Measurements from ENCODE around the gene MAML3.

Gene MAML3

GRCh38 chr4:140109737-140110136 is 44.2 kb downstream of the MAML3 start:
- Histone ChIP-seq H3K4me1 (ENCODE audit: control insufficient read depth in 1 of 2, insufficient read depth in 2 of 2, low read length in 2 of 2) (no peaks in the 10 kb centered on the region), H3K36me3 (ENCODE audit: control insufficient read depth in 1 of 2, insufficient read depth in 2 of 2, low read length in 2 of 2) (no peaks in the 10 kb centered on the region), H3K27me3 (ENCODE audit: low read depth, low read length) (no peaks in the 10 kb centered on the region), H3K27ac (ENCODE audit: low read length) (no peak overlapping the region), H3K9me3 (ENCODE audit: control insufficient read depth in 1 of 2, low read length in 2 of 2) (no peaks in the 10 kb centered on the region), H3K4me3 (ENCODE audit: low read depth in 1 of 2, low read length in 2 of 2) (no peak overlapping the region)

DNA sequence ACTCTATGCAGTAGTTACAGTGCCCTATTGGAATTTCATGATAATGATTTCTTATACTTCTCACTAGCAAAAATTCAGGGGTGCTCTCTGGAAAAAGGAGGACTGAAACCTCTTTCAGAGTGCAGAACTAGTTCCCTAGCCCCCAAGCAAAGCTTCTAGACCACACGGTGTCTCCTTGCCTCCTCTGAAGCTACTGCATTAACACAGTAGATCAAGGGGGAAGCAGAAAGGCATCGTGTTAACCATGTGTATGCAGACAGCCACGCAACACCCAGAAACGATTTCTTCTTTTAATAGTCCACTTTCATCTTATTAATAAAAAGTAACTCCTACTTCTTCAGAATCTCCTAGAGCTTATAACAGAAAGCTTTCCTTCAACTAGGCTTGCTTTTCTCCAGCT is 44.7 kb downstream of the MAML3 start:
- Histone ChIP-seq H3K9me3 (ENCODE audit: control insufficient read depth in 1 of 2, low read length in 2 of 2) (no peaks in the 10 kb centered on the region), H3K36me3 (ENCODE audit: control insufficient read depth in 1 of 2, insufficient read depth in 2 of 2, low read length in 2 of 2) (no peaks in the 10 kb centered on the region), H3K27ac (ENCODE audit: low read length) (no peak overlapping the region), H3K4me3 (ENCODE audit: low read depth in 1 of 2, low read length in 2 of 2) (no peak overlapping the region), H3K4me1 (ENCODE audit: control insufficient read depth in 1 of 2, insufficient read depth in 2 of 2, low read length in 2 of 2) (no peaks in the 10 kb centered on the region), H3K27me3 (ENCODE audit: low read depth, low read length) (no peaks in the 10 kb centered on the region)

DNA sequence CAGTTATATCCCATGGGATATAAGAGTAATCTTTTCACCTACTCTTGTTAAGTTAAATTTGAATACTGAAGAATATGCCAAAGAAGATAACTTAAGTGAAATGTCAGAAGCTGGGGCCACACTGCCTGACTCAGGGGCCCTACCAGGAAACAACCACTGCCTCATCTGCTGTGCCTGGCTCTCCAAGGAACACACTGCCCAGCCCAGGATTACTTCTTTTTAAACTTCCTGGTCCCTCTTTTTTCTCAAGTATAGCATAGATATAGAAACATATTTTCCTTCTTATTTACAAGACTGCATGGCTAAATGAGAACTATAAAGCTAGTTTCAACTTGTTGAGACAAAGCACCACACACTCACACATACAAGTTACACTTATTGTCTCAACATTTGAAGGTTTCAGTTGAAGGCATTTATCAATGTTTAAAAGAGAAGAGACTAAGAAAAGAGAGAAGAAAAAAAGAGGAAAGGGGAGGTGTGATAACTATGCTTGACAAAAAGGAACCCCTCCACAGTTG is 45.2 kb downstream of the MAML3 start:
- Histone ChIP-seq H3K4me1 (ENCODE audit: control insufficient read depth in 1 of 2, insufficient read depth in 2 of 2, low read length in 2 of 2) (no peaks in the 10 kb centered on the region), H3K4me3 (ENCODE audit: low read depth in 1 of 2, low read length in 2 of 2) (no peak overlapping the region), H3K27me3 (ENCODE audit: low read depth, low read length) (no peaks in the 10 kb centered on the region), H3K9me3 (ENCODE audit: control insufficient read depth in 1 of 2, low read length in 2 of 2) (no peaks in the 10 kb centered on the region), H3K36me3 (ENCODE audit: control insufficient read depth in 1 of 2, insufficient read depth in 2 of 2, low read length in 2 of 2) (no peaks in the 10 kb centered on the region), H3K27ac (ENCODE audit: low read length) (no peak overlapping the region)

- Histone ChIP-seq H3K9me3 (ENCODE audit: control insufficient read depth in 1 of 2, low read length in 2 of 2) (no peaks in the 10 kb centered on the region), H3K27me3 (ENCODE audit: low read depth, low read length) (no peaks in the 10 kb centered on the region), H3K36me3 (ENCODE audit: control insufficient read depth in 1 of 2, insufficient read depth in 2 of 2, low read length in 2 of 2) (no peaks in the 10 kb centered on the region), H3K27ac (ENCODE audit: low read length) (no peak overlapping the region), H3K4me1 (ENCODE audit: control insufficient read depth in 1 of 2, insufficient read depth in 2 of 2, low read length in 2 of 2) (no peaks in the 10 kb centered on the region), H3K4me3 (ENCODE audit: low read depth in 1 of 2, low read length in 2 of 2) (no peak overlapping the region)
Observed at GRCh38 chr4:140108243-140108642, 45.7 kb downstream of the MAML3 start.

DNA sequence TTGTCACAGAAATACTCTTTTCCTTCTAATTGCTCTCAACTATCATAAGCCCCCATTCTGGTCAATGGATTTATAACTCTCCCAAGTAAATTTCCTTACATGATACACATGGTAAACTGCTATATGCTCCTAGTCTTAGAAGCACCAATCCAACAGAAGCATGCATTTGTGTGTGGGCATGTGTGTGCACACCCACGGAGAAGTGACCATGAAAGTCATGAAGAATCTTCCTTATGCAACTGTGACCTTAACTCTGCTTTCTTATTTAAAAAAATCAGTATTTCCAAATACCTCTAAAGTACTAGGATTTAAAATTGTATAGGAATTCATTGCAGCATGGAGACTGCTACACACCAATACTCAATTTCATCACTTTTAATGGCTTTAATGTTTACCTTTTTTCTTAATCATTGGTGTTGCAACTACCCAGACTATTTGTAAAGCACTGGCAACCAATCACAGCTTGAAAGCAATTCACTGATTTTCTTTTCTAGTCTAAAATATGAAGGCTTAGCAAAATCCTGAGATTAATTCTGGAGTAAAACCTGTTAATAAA is 47.6 kb downstream of the MAML3 start:
- no peak overlapping the region for H3K27ac ChIP-seq (ENCODE audit: low read length)
- no peaks in the 10 kb centered on the region for H3K27me3 ChIP-seq (ENCODE audit: low read depth, low read length)
- no peaks in the 10 kb centered on the region for H3K36me3 ChIP-seq (ENCODE audit: control insufficient read depth in 1 of 2, insufficient read depth in 2 of 2, low read length in 2 of 2)
- H3K9me3 ChIP-seq (ENCODE audit: control insufficient read depth in 1 of 2, low read length in 2 of 2), result no peaks in the 10 kb centered on the region
- no peak overlapping the region for H3K4me3 ChIP-seq (ENCODE audit: low read depth in 1 of 2, low read length in 2 of 2)
- no peaks in the 10 kb centered on the region for H3K4me1 ChIP-seq (ENCODE audit: control insufficient read depth in 1 of 2, insufficient read depth in 2 of 2, low read length in 2 of 2)

- Histone ChIP-seq H3K4me1 (ENCODE audit: control insufficient read depth in 1 of 2, insufficient read depth in 2 of 2, low read length in 2 of 2) (no peaks in the 10 kb centered on the region), H3K9me3 (ENCODE audit: control insufficient read depth in 1 of 2, low read length in 2 of 2) (no peaks in the 10 kb centered on the region), H3K4me3 (ENCODE audit: low read depth in 1 of 2, low read length in 2 of 2) (no peak overlapping the region), H3K36me3 (ENCODE audit: control insufficient read depth in 1 of 2, insufficient read depth in 2 of 2, low read length in 2 of 2) (no peaks in the 10 kb centered on the region), H3K27ac (ENCODE audit: low read length) (no peak overlapping the region), H3K27me3 (ENCODE audit: low read depth, low read length) (no peaks in the 10 kb centered on the region)
Observed at GRCh38 chr4:140105436-140105835, 48.5 kb downstream of the MAML3 start.

GRCh38 chr4:140103676-140104075 is 50.3 kb downstream of the MAML3 start:
- Histone ChIP-seq H3K27ac (ENCODE audit: low read length) (no peak overlapping the region), H3K9me3 (ENCODE audit: control insufficient read depth in 1 of 2, low read length in 2 of 2) (no peaks in the 10 kb centered on the region), H3K4me3 (ENCODE audit: low read depth in 1 of 2, low read length in 2 of 2) (no peak overlapping the region), H3K36me3 (ENCODE audit: control insufficient read depth in 1 of 2, insufficient read depth in 2 of 2, low read length in 2 of 2) (no peaks in the 10 kb centered on the region), H3K27me3 (ENCODE audit: low read depth, low read length) (no peaks in the 10 kb centered on the region), H3K4me1 (ENCODE audit: control insufficient read depth in 1 of 2, insufficient read depth in 2 of 2, low read length in 2 of 2) (peaks cover 0 to 16% of the 10 kb centered on the region in 2 donors)

GRCh38 chr4:140102421-140102820 is 51.6 kb downstream of the MAML3 start:
- no peaks in the 10 kb centered on the region for H3K27me3 ChIP-seq (ENCODE audit: low read depth, low read length)
- no peak overlapping the region for H3K27ac ChIP-seq (ENCODE audit: low read length)
- H3K4me1 ChIP-seq (ENCODE audit: control insufficient read depth in 1 of 2, insufficient read depth in 2 of 2, low read length in 2 of 2), result peaks cover 0 to 26% of the 10 kb centered on the region in 2 donors
- no peak overlapping the region for H3K4me3 ChIP-seq (ENCODE audit: low read depth in 1 of 2, low read length in 2 of 2)
- H3K36me3 ChIP-seq (ENCODE audit: control insufficient read depth in 1 of 2, insufficient read depth in 2 of 2, low read length in 2 of 2), result no peaks in the 10 kb centered on the region
- H3K9me3 ChIP-seq (ENCODE audit: control insufficient read depth in 1 of 2, low read length in 2 of 2), result no peaks in the 10 kb centered on the region

- Histone ChIP-seq H3K4me3 (ENCODE audit: low read depth in 1 of 2, low read length in 2 of 2) (no peak overlapping the region), H3K9me3 (ENCODE audit: control insufficient read depth in 1 of 2, low read length in 2 of 2) (no peaks in the 10 kb centered on the region), H3K27me3 (ENCODE audit: low read depth, low read length) (no peaks in the 10 kb centered on the region), H3K27ac (ENCODE audit: low read length) (no peak overlapping the region), H3K36me3 (ENCODE audit: control insufficient read depth in 1 of 2, insufficient read depth in 2 of 2, low read length in 2 of 2) (no peaks in the 10 kb centered on the region), H3K4me1 (ENCODE audit: control insufficient read depth in 1 of 2, insufficient read depth in 2 of 2, low read length in 2 of 2) (peaks cover 11 to 42% of the 10 kb centered on the region in 2 donors)
Observed at GRCh38 chr4:140100771-140101170, 53.2 kb downstream of the MAML3 start.

GRCh38 chr4:140099983-140100382 is 54.0 kb downstream of the MAML3 start:
- peaks cover 15 to 46% of the 10 kb centered on the region in 2 donors for H3K4me1 ChIP-seq (ENCODE audit: control insufficient read depth in 1 of 2, insufficient read depth in 2 of 2, low read length in 2 of 2)
- no peaks in the 10 kb centered on the region for H3K36me3 ChIP-seq (ENCODE audit: control insufficient read depth in 1 of 2, insufficient read depth in 2 of 2, low read length in 2 of 2)
- no peak overlapping the region for H3K4me3 ChIP-seq (ENCODE audit: low read depth in 1 of 2, low read length in 2 of 2)
- H3K27me3 ChIP-seq (ENCODE audit: low read depth, low read length), result no peaks in the 10 kb centered on the region
- no peaks in the 10 kb centered on the region for H3K9me3 ChIP-seq (ENCODE audit: control insufficient read depth in 1 of 2, low read length in 2 of 2)
- H3K27ac ChIP-seq (ENCODE audit: low read length), result no peak overlapping the region

DNA sequence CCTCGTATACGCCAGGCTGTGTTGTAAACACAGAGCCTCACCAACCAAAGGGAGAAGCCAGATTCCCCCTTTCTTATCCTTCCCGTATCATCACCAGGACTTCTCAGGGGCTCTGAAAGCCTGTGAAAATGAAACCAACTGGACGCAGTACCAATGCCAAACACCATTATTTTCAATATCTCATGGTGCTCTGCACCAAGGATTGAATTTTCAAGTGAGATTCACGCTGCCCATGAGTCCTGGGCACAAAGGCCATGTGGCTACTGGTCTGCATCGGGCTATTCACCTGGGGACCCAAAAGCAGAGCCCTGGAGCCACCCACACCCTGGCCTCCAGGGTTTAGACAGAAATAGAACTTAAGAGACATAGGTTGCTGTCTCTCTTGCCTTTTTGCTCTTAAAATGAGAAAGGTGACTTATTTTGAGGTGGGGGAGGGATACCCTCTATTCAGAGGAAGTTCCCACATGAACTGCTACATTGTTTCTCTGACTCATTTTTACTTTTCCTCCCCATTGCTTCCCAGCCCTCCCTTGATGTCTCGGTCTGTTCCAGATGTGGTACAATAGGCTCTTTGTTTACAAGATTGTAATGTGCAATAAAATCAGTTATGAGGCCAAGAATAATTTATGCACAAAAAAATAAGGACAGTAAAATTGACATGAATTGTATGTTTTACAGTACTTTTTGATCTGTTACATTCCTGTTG is 55.4 kb downstream of the MAML3 start:
- peaks cover 15 to 56% of the 10 kb centered on the region in 2 donors for H3K4me1 ChIP-seq (ENCODE audit: control insufficient read depth in 1 of 2, insufficient read depth in 2 of 2, low read length in 2 of 2)
- H3K4me3 ChIP-seq (ENCODE audit: low read depth in 1 of 2, low read length in 2 of 2), result peak overlapping the region in 1 of 2 donors; percentile 9
- H3K9me3 ChIP-seq (ENCODE audit: control insufficient read depth in 1 of 2, low read length in 2 of 2), result no peaks in the 10 kb centered on the region
- H3K36me3 ChIP-seq (ENCODE audit: control insufficient read depth in 1 of 2, insufficient read depth in 2 of 2, low read length in 2 of 2), result no peaks in the 10 kb centered on the region
- H3K27ac ChIP-seq (ENCODE audit: low read length), result no peak overlapping the region
- no peaks in the 10 kb centered on the region for H3K27me3 ChIP-seq (ENCODE audit: low read depth, low read length)

DNA sequence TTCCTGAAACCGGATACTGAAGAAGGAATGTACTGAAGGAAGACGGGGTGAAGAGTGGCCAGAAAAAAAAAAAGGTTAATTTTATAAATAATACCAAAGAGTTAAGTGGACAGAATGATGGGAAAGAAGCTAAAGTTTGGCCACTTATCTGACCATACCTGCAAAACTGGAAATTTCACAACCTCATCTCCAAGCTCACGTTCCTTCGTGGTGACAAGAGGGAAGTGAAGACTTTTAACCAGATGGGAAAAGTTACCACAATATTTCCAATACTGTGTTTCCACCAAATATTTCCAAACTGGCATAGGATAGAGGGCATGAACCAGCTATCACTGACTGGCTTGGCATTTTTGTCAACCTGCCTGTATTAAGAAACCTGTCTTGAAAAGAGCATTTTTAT is 56.4 kb downstream of the MAML3 start:
- Histone ChIP-seq H3K9me3 (ENCODE audit: control insufficient read depth in 1 of 2, low read length in 2 of 2) (no peaks in the 10 kb centered on the region), H3K27ac (ENCODE audit: low read length) (no peak overlapping the region), H3K27me3 (ENCODE audit: low read depth, low read length) (no peaks in the 10 kb centered on the region), H3K4me3 (ENCODE audit: low read depth in 1 of 2, low read length in 2 of 2) (no peak overlapping the region), H3K36me3 (ENCODE audit: control insufficient read depth in 1 of 2, insufficient read depth in 2 of 2, low read length in 2 of 2) (no peaks in the 10 kb centered on the region), H3K4me1 (ENCODE audit: control insufficient read depth in 1 of 2, insufficient read depth in 2 of 2, low read length in 2 of 2) (peaks cover 15 to 57% of the 10 kb centered on the region in 2 donors)
